SK-N-SH (cell line): ENCODE measurements around the gene PLAC1.

Source experiments
- CHD2 ChIP-seq: fragments of 150-350 bp; IDR thresholded peaks from 2 replicates; pipeline ENCODE4 v1.6.1; 2018; ENCODE audit warnings: low read length; ENCODE audit not compliant: partially characterized antibody
- CTCF ChIP-seq: fragments of 200-600 bp; sonication (generic); IDR thresholded peaks from 2 replicates; pipeline ENCODE4 v1.6.1; 2017; ENCODE audit warnings: antibody characterized with exemption, mild to moderate bottlenecking, moderate library complexity
- ELF1 ChIP-seq: IDR thresholded peaks from 2 replicates; pipeline ENCODE4 v1.4.0; 2012
- EP300 ChIP-seq, 2 experiments: IDR thresholded peaks; 2 replicates each; pipeline versions ENCODE4 v1.4.0 to v1.6.1; 2012; ENCODE audit warnings: borderline replicate concordance in 1 of 2, low read depth in 1 of 2, low read length in 1 of 2
- EZH2phosphoT487 ChIP-seq: fragments of 200-600 bp; sonication (generic); IDR thresholded peaks from 2 replicates; pipeline ENCODE4 v1.6.1; 2017; ENCODE audit warnings: low read depth, mixed run types, mild to moderate bottlenecking, antibody characterized with exemption, moderate library complexity, borderline replicate concordance
- RAD21 ChIP-seq: IDR thresholded peaks from 2 replicates; pipeline ENCODE4 v1.6.1; 2012; ENCODE audit warnings: mild to moderate bottlenecking, low read length
- TAF1 ChIP-seq: IDR thresholded peaks from 2 replicates; pipeline ENCODE4 v1.6.1; 2012; ENCODE audit warnings: low read depth, mild to moderate bottlenecking, low read length, moderate library complexity, borderline replicate concordance
- TEAD4 ChIP-seq: IDR thresholded peaks from 2 replicates; pipeline ENCODE4 v1.4.0; 2012; ENCODE audit warnings: mild to moderate bottlenecking, borderline replicate concordance; ENCODE audit not compliant: insufficient read depth
- YY1 ChIP-seq: IDR thresholded peaks from 2 replicates; pipeline ENCODE4 v1.4.0; 2012; ENCODE audit warnings: low read depth, mild to moderate bottlenecking
- TF ChIP-seq, protein P1 (sequence below): IDR thresholded peaks from 2 replicates; pipeline ENCODE4 v1.4.0; 2012; ENCODE audit warnings: low read depth

DNA sequence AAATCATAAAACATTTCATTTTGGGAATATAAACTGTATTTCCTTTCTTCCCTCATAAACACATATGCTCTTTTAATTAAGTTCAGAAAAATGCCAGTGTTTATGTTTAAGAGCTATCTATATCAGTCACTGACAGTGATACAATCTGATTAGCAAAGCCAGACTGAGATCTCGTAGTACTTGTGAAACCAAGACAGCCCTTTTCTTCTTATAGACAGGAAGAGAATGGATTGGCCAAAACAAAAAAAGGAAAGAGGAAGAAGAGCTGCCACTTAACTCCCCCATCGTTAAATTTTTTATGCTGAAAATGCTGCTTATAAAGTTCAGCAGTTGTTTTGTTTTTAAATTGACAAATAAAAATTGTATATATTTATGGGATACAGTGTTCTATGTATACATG lies 87.4 kb downstream of the PLAC1 start:
- TF ChIP-seq CTCF: no peak
- no peak for TF ChIP-seq TAF1
- TF ChIP-seq, protein P1, sequence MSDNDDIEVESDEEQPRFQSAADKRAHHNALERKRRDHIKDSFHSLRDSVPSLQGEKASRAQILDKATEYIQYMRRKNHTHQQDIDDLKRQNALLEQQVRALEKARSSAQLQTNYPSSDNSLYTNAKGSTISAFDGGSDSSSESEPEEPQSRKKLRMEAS: no peak
- no peak for TF ChIP-seq CHD2
- TF ChIP-seq RAD21: no peak
- no peak for TF ChIP-seq EP300 (IDR thresholded peaks at IDR 0.05; ENCODE audit: borderline replicate concordance in 1 of 2, low read depth in 1 of 2, low read length in 1 of 2)
- no peak for TF ChIP-seq YY1
- TF ChIP-seq TEAD4: no peak
- TF ChIP-seq EZH2phosphoT487: no peak
- no peak for TF ChIP-seq ELF1
